GM13977 (cell line): Measurements from ENCODE around the gene MINAR1.

Experiments
- DNase-seq: peaks from one replicate; pipeline ENCODE4 v3.0.0; 2012; ENCODE audit warnings: low spot score
- in situ Hi-C: fragments of 300-500 bp; cut with MboI; formaldehyde crosslinking; loops from one replicate; pipeline ENCODE4 v1.12.0; 2022; ENCODE audit warnings: low sequenced_read_pairs, low pct_unique_long_range_greater_than_20kb, mixed read lengths, inconsistent platforms; ENCODE audit not compliant: unreplicated experiment
- TF ChIP-seq, protein P1 (sequence below): IDR thresholded peaks from 2 replicates; pipeline ENCODE4 v1.5.1; 2012; ENCODE audit warnings: mild to moderate bottlenecking, control low read depth; ENCODE audit not compliant: insufficient read depth; ENCODE audit errors: extremely low read depth, missing control alignments

Gene MINAR1

GRCh38 chr15:79453446-79453845 is 21.3 kb downstream of the MINAR1 start:
- TF ChIP-seq, protein P1, sequence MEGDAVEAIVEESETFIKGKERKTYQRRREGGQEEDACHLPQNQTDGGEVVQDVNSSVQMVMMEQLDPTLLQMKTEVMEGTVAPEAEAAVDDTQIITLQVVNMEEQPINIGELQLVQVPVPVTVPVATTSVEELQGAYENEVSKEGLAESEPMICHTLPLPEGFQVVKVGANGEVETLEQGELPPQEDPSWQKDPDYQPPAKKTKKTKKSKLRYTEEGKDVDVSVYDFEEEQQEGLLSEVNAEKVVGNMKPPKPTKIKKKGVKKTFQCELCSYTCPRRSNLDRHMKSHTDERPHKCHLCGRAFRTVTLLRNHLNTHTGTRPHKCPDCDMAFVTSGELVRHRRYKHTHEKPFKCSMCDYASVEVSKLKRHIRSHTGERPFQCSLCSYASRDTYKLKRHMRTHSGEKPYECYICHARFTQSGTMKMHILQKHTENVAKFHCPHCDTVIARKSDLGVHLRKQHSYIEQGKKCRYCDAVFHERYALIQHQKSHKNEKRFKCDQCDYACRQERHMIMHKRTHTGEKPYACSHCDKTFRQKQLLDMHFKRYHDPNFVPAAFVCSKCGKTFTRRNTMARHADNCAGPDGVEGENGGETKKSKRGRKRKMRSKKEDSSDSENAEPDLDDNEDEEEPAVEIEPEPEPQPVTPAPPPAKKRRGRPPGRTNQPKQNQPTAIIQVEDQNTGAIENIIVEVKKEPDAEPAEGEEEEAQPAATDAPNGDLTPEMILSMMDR, result no peak

GRCh38 chr15:79454063-79454462 is 21.9 kb downstream of the MINAR1 start:
- no peak for DNase-seq
- TF ChIP-seq, protein P1, result no peak
- in situ Hi-C loops, result no loop called here

More at GRCh38 chr15:79453446-79453845, 21.3 kb downstream of the MINAR1 start:
- DNase-seq, result no peak
- in situ Hi-C loops, result no loop called here

- in situ Hi-C loops, result no loop called here
- TF ChIP-seq, protein P1, result no peak
- no peak for DNase-seq
These were observed 23.2 kb downstream of the MINAR1 start for GRCh38 chr15:79455361-79455760.

DNA sequence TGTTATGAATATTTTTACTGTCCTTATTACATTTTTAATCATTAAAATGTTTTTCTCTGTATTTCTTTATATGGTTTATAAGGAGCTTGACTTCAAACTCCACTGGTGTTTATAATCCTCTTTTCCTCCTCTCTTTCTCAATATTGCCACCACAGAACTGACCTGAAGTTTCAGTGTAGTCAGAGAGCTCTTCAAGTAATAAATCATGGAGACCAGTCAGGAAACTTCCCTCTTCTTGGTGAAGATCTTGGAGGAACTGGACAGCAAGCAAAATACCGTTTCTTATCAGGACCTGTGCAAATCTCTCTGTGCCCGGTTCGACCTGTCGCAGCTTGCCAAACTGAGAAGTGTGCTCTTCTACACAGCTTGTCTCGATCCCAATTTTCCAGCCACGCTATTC is 23.8 kb downstream of the MINAR1 start:
- in situ Hi-C loops, result no loop called here
- TF ChIP-seq, protein P1, result no peak
- DNase-seq, result no peak

DNA sequence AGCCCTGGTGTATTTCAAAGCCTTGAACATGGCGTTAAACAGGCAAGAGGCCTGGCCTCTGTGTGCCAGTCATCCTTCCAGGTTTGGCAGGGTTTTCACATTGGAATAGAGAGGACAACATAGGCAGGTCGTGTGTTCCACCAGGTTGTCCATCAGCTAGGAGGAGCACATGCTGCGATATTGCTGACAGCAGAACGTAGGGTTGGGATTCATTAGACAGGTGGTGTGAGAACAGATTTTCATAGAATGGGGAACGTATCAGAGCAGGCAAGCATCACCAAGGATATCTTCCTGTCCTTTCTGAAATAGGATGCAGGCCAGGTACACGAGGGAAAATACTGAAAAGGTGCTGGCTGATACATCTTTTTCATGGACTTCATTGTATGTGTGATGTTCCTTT is 26.4 kb downstream of the MINAR1 start:
- in situ Hi-C loops, result no loop called here
- no peak for DNase-seq
- TF ChIP-seq, protein P1, result no peak

GRCh38 chr15:79459666-79460065 is 27.5 kb downstream of the MINAR1 start:
- in situ Hi-C loops, result no loop called here
- TF ChIP-seq, protein P1, result no peak
- no peak for DNase-seq
